Stomach smooth muscle (tissue), 2 donors: ENCODE results near the gene RIN3.

Experiments used
- H3K27ac ChIP-seq: one replicate; pipeline ENCODE4 v1.7.0; 2013; ENCODE audit warnings: mild to moderate bottlenecking, low read length, inconsistent platforms
- H3K27me3 ChIP-seq, 2 donors: one replicate each; pipeline ENCODE4 v1.7.0; 2013; ENCODE audit warnings: low read length in 2 of 2; ENCODE audit not compliant: insufficient read depth in 2 of 2, control insufficient read depth in 1 of 2
- H3K36me3 ChIP-seq, 2 donors: one replicate each; pipeline ENCODE4 v1.7.0; 2013; ENCODE audit warnings: low read length in 2 of 2; ENCODE audit not compliant: control insufficient read depth in 2 of 2, insufficient read depth in 2 of 2
- H3K4me1 ChIP-seq: one replicate; pipeline ENCODE4 v1.7.0; 2013; ENCODE audit warnings: low read length; ENCODE audit not compliant: control insufficient read depth, insufficient read depth
- H3K4me3 ChIP-seq, 2 donors: one replicate each; pipeline ENCODE4 v1.7.0; 2013; ENCODE audit warnings: low read length in 2 of 2
- H3K9ac ChIP-seq, 2 donors: one replicate each; pipeline ENCODE4 v1.7.0; 2013; ENCODE audit warnings: low read length in 2 of 2, mild to moderate bottlenecking in 1 of 2
- H3K9me3 ChIP-seq, 2 donors: one replicate each; pipeline ENCODE4 v1.7.0; 2013; ENCODE audit warnings: low read length in 2 of 2; ENCODE audit not compliant: control insufficient read depth in 2 of 2
- donor health status: healthy.
- donor health status: Pancreatic carcinoma.

Gene RIN3

GRCh38 chr14:92473261-92473968 lies 40.2 kb upstream of the RIN3 start:
- Histone ChIP-seq H3K9ac (no peak overlapping the region), H3K27me3 (no peaks in the 10 kb centered on the region), H3K4me3 (no peak overlapping the region), H3K9me3 (no peaks in the 10 kb centered on the region), H3K27ac (no peak overlapping the region), H3K36me3 (no peaks in the 10 kb centered on the region), H3K4me1 (no peaks in the 10 kb centered on the region)

- Histone ChIP-seq H3K9me3 (no peaks in the 10 kb centered on the region), H3K36me3 (no peaks in the 10 kb centered on the region), H3K9ac (no peak overlapping the region), H3K4me1 (no peaks in the 10 kb centered on the region), H3K27ac (no peak overlapping the region), H3K27me3 (no peaks in the 10 kb centered on the region), H3K4me3 (no peak overlapping the region)
These were observed 39.5 kb upstream of the RIN3 start for GRCh38 chr14:92473969-92474535.

- Histone ChIP-seq H3K4me3 (no peak overlapping the region), H3K36me3 (no peaks in the 10 kb centered on the region), H3K27ac (no peak overlapping the region), H3K9me3 (no peaks in the 10 kb centered on the region), H3K4me1 (no peaks in the 10 kb centered on the region), H3K27me3 (no peaks in the 10 kb centered on the region), H3K9ac (no peak overlapping the region)
These were observed 38.5 kb upstream of the RIN3 start for GRCh38 chr14:92475037-92475436.

DNA sequence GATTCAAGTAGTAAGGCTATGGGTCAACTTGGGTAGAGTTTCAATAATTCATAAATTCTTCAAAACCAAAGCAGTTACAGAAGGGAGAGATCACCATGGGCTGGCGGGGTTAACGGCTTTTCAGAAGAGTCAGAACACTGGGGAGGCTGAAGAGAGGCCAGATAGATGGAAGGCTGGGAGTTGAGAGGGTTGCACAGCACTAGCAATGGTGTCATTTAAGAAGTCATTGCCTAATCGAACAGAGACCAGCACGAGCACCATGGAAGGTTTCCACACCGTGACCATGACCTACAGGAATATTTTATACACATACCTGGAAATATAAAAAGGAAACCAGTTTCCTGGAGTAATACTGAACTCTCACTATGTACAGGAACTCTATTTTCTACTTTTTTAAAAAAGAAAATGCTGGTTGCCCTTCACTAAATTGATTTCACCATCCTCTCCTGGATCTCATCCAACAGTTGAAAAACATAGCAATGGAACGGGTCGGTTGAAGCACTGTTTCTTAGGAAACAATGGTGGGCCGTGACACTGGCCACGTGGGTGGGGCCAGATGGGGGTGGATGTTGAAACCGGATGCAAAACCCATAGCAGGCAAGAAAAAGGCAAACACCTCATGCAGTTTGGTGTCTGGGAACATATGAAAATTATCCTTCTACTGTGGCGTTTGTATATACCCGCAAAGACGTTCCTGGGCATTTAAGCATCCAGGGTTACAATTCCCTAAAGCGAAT lies 38.0 kb upstream of the RIN3 start:
- Histone ChIP-seq H3K9ac (no peak overlapping the region), H3K9me3 (no peaks in the 10 kb centered on the region), H3K27me3 (no peaks in the 10 kb centered on the region), H3K27ac (no peak overlapping the region), H3K36me3 (no peaks in the 10 kb centered on the region), H3K4me3 (no peak overlapping the region), H3K4me1 (no peaks in the 10 kb centered on the region)

DNA sequence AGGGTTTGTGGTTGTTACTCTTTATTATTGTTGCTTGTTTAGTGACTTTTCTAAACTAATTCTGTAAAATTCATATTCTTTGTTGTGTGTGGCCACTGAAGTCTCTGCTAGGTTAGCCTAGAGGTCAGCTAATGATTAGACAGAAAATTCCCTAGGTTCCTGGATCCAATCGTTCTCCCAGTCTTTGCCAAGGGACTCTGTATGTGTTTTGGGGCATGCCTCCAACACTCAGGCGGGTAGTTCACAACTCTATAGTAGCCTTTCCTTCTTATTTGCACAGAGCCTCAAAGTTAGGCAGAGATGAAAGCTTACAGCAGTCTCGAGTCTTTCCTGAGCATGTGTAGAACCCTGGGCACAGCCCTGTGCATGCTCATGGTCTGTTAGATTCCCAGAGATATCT lies 32.7 kb upstream of the RIN3 start:
- Histone ChIP-seq H3K27me3 (no peaks in the 10 kb centered on the region), H3K36me3 (no peaks in the 10 kb centered on the region), H3K4me3 (no peak overlapping the region), H3K9me3 (no peaks in the 10 kb centered on the region), H3K9ac (no peak overlapping the region), H3K27ac (no peak overlapping the region), H3K4me1 (no peaks in the 10 kb centered on the region)

- Histone ChIP-seq H3K9me3 (no peaks in the 10 kb centered on the region), H3K9ac (no peak overlapping the region), H3K4me3 (no peak overlapping the region), H3K4me1 (peaks cover under 1% of the 10 kb centered on the region), H3K27me3 (no peaks in the 10 kb centered on the region), H3K27ac (no peak overlapping the region), H3K36me3 (no peaks in the 10 kb centered on the region)
These were observed 32.2 kb upstream of the RIN3 start for GRCh38 chr14:92481386-92481785.

GRCh38 chr14:92481811-92482555 lies 31.6 kb upstream of the RIN3 start:
- Histone ChIP-seq H3K9ac (no peak overlapping the region), H3K4me1 (peaks cover 6% of the 10 kb centered on the region), H3K9me3 (no peaks in the 10 kb centered on the region), H3K36me3 (no peaks in the 10 kb centered on the region), H3K27ac (no peak overlapping the region), H3K4me3 (no peak overlapping the region), H3K27me3 (no peaks in the 10 kb centered on the region)

- no peaks in the 10 kb centered on the region for H3K36me3 ChIP-seq
- H3K27me3 ChIP-seq: no peaks in the 10 kb centered on the region
- H3K4me3 ChIP-seq: no peak overlapping the region
- H3K9ac ChIP-seq: no peak overlapping the region
- no peak overlapping the region for H3K27ac ChIP-seq
- no peaks in the 10 kb centered on the region for H3K9me3 ChIP-seq
- H3K4me1 ChIP-seq: peaks cover 14% of the 10 kb centered on the region
These were observed 30.8 kb upstream of the RIN3 start for GRCh38 chr14:92482621-92483319.

DNA sequence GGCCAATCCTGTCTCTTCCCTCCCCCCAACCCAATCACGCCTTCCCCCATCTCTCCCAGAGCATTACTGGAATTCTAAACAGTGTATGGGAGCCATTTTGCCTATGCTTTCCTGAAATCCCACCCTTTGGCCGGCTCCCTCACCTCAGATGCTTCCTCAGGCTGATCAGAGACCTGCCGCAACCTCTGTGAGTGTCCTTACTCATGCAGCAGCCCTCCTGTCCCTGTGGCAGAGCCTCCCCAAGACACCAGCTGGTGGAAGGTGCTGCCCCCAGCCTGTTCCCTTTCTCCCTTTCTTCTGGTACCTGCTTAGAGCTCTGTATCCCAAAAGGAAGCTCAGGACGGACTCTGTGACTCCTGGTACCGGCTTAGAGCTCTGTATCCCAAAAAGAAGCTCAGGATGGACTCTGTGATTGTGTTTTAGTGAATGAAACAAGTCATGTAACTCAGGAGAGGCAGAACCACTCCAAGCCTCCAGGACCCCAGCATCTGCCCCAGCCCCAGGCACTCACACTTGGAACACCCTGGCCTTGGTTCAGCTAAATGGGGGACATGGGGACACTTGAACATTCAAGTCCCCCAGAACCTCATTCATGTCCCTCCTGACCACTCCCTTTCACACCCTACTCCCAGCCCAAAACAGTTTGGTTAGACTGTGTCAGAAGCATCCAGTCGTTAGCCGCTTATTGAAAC lies 29.3 kb upstream of the RIN3 start:
- Histone ChIP-seq H3K4me1 (peaks cover 14% of the 10 kb centered on the region), H3K9me3 (no peaks in the 10 kb centered on the region), H3K4me3 (no peak overlapping the region), H3K27ac (no peak overlapping the region), H3K27me3 (no peaks in the 10 kb centered on the region), H3K9ac (no peak overlapping the region), H3K36me3 (no peaks in the 10 kb centered on the region)

- Histone ChIP-seq H3K4me3 (no peak overlapping the region), H3K27me3 (no peaks in the 10 kb centered on the region), H3K36me3 (no peaks in the 10 kb centered on the region), H3K4me1 (peaks cover 14% of the 10 kb centered on the region), H3K9me3 (no peaks in the 10 kb centered on the region), H3K9ac (no peak overlapping the region), H3K27ac (peak overlapping the region; percentile 31)
These were observed 26.7 kb upstream of the RIN3 start for GRCh38 chr14:92486881-92487280.
